PC-3 (cell line): ENCODE results near the gene GPR152.

Source experiments
- EZH2phosphoT487 ChIP-seq: fragments of 300-600 bp; sonication (generic); IDR thresholded peaks from 2 replicates; pipeline ENCODE4 v1.6.1; 2018; ENCODE audit warnings: mild to moderate bottlenecking, antibody characterized with exemption, low read length, borderline replicate concordance
- TF ChIP-seq, protein P1 (sequence below): fragments of 300-600 bp; sonication (generic); conservative IDR thresholded peaks from 2 replicates; pipeline ENCODE4 v1.5.1; 2017; ENCODE audit warnings: antibody characterized with exemption, low read depth, mild to moderate bottlenecking, low read length

- TF ChIP-seq, protein P1, sequence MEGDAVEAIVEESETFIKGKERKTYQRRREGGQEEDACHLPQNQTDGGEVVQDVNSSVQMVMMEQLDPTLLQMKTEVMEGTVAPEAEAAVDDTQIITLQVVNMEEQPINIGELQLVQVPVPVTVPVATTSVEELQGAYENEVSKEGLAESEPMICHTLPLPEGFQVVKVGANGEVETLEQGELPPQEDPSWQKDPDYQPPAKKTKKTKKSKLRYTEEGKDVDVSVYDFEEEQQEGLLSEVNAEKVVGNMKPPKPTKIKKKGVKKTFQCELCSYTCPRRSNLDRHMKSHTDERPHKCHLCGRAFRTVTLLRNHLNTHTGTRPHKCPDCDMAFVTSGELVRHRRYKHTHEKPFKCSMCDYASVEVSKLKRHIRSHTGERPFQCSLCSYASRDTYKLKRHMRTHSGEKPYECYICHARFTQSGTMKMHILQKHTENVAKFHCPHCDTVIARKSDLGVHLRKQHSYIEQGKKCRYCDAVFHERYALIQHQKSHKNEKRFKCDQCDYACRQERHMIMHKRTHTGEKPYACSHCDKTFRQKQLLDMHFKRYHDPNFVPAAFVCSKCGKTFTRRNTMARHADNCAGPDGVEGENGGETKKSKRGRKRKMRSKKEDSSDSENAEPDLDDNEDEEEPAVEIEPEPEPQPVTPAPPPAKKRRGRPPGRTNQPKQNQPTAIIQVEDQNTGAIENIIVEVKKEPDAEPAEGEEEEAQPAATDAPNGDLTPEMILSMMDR, result no peak
- TF ChIP-seq EZH2phosphoT487, result no peak
Observed at GRCh38 chr11:67433536-67434394, 18.8 kb downstream of the GPR152 start.
